Measurements from ENCODE around the gene PLPPR1. TPM values are rescaled to one million over a fixed set of nuclear protein-coding genes. Genes with fewer than 3 reads are reported as not detected.

The PLPPR1 gene
- polyA plus RNA-seq, 3 donors: not detected

GRCh38 chr9:101119206-101119819, 90.8 kb downstream of the PLPPR1 start:
- Histone ChIP-seq H4K20me1 (ENCODE audit: insufficient read depth, low read length) (no peaks in the 10 kb centered on the region), H3K4me2 (replicated peaks; ENCODE audit: extremely low read depth, low read length, poor library complexity, severe bottlenecking) (no peak overlapping the region), H3K27ac (ENCODE audit: low read depth in 1 of 2, low read length in 2 of 2) (no peak overlapping the region), H3K79me2 (ENCODE audit: insufficient read depth, low read length) (no peaks in the 10 kb centered on the region), H3K4me3 (replicated peaks in 1 of 3; ENCODE audit: low read depth in 2 of 3, low read length in 3 of 3) (no peak overlapping the region), H3K4me1 (ENCODE audit: control insufficient read depth in 1 of 2, insufficient read depth in 2 of 2, low read length in 2 of 2) (no peaks in the 10 kb centered on the region), H3K36me3 (replicated peaks in 1 of 2; ENCODE audit: control insufficient read depth in 1 of 2, insufficient read depth in 2 of 2, low read length in 2 of 2) (no peaks in the 10 kb centered on the region), H3K9ac (ENCODE audit: insufficient read depth, low read length, poor library complexity, severe bottlenecking) (no peak overlapping the region), H3K27me3 (ENCODE audit: control insufficient read depth in 2 of 2, insufficient read depth in 2 of 2, low read length in 2 of 2) (no peaks in the 10 kb centered on the region), H2AFZ (ENCODE audit: insufficient read depth, low read depth, low read length, poor library complexity, severe bottlenecking) (no peak overlapping the region), H3K9me3 (replicated peaks in 1 of 2; ENCODE audit: control insufficient read depth in 1 of 2, insufficient read depth in 1 of 2, low read length in 2 of 2) (peaks cover 0 to 10% of the 10 kb centered on the region in 2 donors)
- Mint-ChIP-seq H3K9me3 (peaks cover 3 to 7% (median 5%) of the 10 kb centered on the region in 7 donors), H3K36me3 (no peaks in the 10 kb centered on the region), H3K27me3 (ENCODE audit: low read depth in 3 of 3) (peaks cover 0 to 2% (median 2%) of the 10 kb centered on the region in 3 donors), H3K4me3 (no peak overlapping the region), H3K27ac (no peak overlapping the region), H3K4me1 (no peaks in the 10 kb centered on the region)
- intact Hi-C loops (cut with micrococcal nuclease): no loop called here
- TF ChIP-seq CTCF (IDR thresholded peaks at IDR 0.05): peak; percentile 21
- no peak for DNase-seq
- 51% methylated on average over 2 of the region's 3 CpGs for WGBS (ENCODE audit: insufficient coverage)

- Histone ChIP-seq H3K79me2 (ENCODE audit: insufficient read depth, low read length) (no peaks in the 10 kb centered on the region), H3K4me1 (ENCODE audit: control insufficient read depth in 1 of 2, insufficient read depth in 2 of 2, low read length in 2 of 2) (no peaks in the 10 kb centered on the region), H3K27ac (ENCODE audit: low read depth in 1 of 2, low read length in 2 of 2) (no peak overlapping the region), H3K9ac (ENCODE audit: insufficient read depth, low read length, poor library complexity, severe bottlenecking) (no peak overlapping the region), H2AFZ (ENCODE audit: insufficient read depth, low read depth, low read length, poor library complexity, severe bottlenecking) (no peak overlapping the region), H3K9me3 (replicated peaks in 1 of 2; ENCODE audit: control insufficient read depth in 1 of 2, insufficient read depth in 1 of 2, low read length in 2 of 2) (peaks cover 0 to 10% of the 10 kb centered on the region in 2 donors), H3K4me3 (replicated peaks in 1 of 3; ENCODE audit: low read depth in 2 of 3, low read length in 3 of 3) (no peak overlapping the region), H3K36me3 (replicated peaks in 1 of 2; ENCODE audit: control insufficient read depth in 1 of 2, insufficient read depth in 2 of 2, low read length in 2 of 2) (no peaks in the 10 kb centered on the region), H3K27me3 (ENCODE audit: control insufficient read depth in 2 of 2, insufficient read depth in 2 of 2, low read length in 2 of 2) (no peaks in the 10 kb centered on the region), H3K4me2 (replicated peaks; ENCODE audit: extremely low read depth, low read length, poor library complexity, severe bottlenecking) (no peak overlapping the region), H4K20me1 (ENCODE audit: insufficient read depth, low read length) (no peaks in the 10 kb centered on the region)
- Mint-ChIP-seq H3K36me3 (no peaks in the 10 kb centered on the region), H3K27ac (no peak overlapping the region), H3K4me3 (no peak overlapping the region), H3K9me3 (peaks cover 4 to 11% (median 8%) of the 10 kb centered on the region in 7 donors), H3K27me3 (ENCODE audit: low read depth in 3 of 3) (peaks cover 2% of the 10 kb centered on the region in 3 donors), H3K4me1 (no peaks in the 10 kb centered on the region)
- WGBS (ENCODE audit: insufficient coverage): no CpG with 5 or more reads among the region's 2 CpGs
- DNase-seq: no peak
- no peak for TF ChIP-seq CTCF (IDR thresholded peaks at IDR 0.05)
- intact Hi-C loops (cut with micrococcal nuclease): no loop called here
These were observed 93.4 kb downstream of the PLPPR1 start for GRCh38 chr9:101121836-101122399.

Data from CD14-positive monocyte (primary cell).